Measurements from ENCODE around the gene ARHGEF18.
"Not testable (repeated sequence)": the region's sequence is repeated elsewhere in the genome, so short reads cannot be mapped to it uniquely, and the experiment has no call there.

Gene ARHGEF18

GRCh38 chr19:7348587-7349230 lies at the start of gene ARHGEF18:
ARHGEF18 (plus strand) TSS chr19:7348937; CDS start chr19:7362891, 13,954 bp downstream.
- no peak for TF ChIP-seq CTCF (IDR thresholded peaks at IDR 0.05; ENCODE audit: extremely low read depth, insufficient read depth, missing control alignments)
- DNase-seq (ENCODE audit: low spot score) = peak; percentile 56
- in situ Hi-C loops (cut with MboI; ENCODE audit: low pct_unique_long_range_greater_than_20kb, low sequenced_read_pairs, unreplicated experiment) = loop anchor here (10.0 kb wide), 1 partner anchor 244 kb away; no protein-coding TSS in a partner anchor

GRCh38 chr19:7301525-7301924 lies 47.2 kb upstream of the ARHGEF18 start:
- in situ Hi-C loops (cut with MboI; ENCODE audit: low pct_unique_long_range_greater_than_20kb, low sequenced_read_pairs, unreplicated experiment) = no loop called here

GRCh38 chr19:7303470-7303869 lies 45.3 kb upstream of the ARHGEF18 start:
- no peak for TF ChIP-seq CTCF (IDR thresholded peaks at IDR 0.05; ENCODE audit: extremely low read depth, insufficient read depth, missing control alignments)
- no peak for DNase-seq (ENCODE audit: low spot score)
- in situ Hi-C loops (cut with MboI; ENCODE audit: low pct_unique_long_range_greater_than_20kb, low sequenced_read_pairs, unreplicated experiment) = no loop called here

More at GRCh38 chr19:7301525-7301924, 47.2 kb upstream of the ARHGEF18 start:
- DNase-seq (ENCODE audit: low spot score) = no peak
- TF ChIP-seq CTCF (IDR thresholded peaks at IDR 0.05; ENCODE audit: extremely low read depth, insufficient read depth, missing control alignments) = no peak

- TF ChIP-seq CTCF (IDR thresholded peaks at IDR 0.05; ENCODE audit: extremely low read depth, insufficient read depth, missing control alignments) = no peak
- in situ Hi-C loops (cut with MboI; ENCODE audit: low pct_unique_long_range_greater_than_20kb, low sequenced_read_pairs, unreplicated experiment) = no loop called here
- DNase-seq (ENCODE audit: low spot score) = no peak
These were observed 44.5 kb upstream of the ARHGEF18 start for GRCh38 chr19:7304200-7304599.

GRCh38 chr19:7307590-7308218 lies 41.0 kb upstream of the ARHGEF18 start:
- in situ Hi-C loops (cut with MboI; ENCODE audit: low pct_unique_long_range_greater_than_20kb, low sequenced_read_pairs, unreplicated experiment) = no loop called here

GRCh38 chr19:7308327-7308726 lies 40.4 kb upstream of the ARHGEF18 start:
- DNase-seq (ENCODE audit: low spot score); in situ Hi-C loops (cut with MboI; ENCODE audit: low pct_unique_long_range_greater_than_20kb, low sequenced_read_pairs, unreplicated experiment): not testable (repeated sequence)

More at GRCh38 chr19:7307590-7308218, 41.0 kb upstream of the ARHGEF18 start:
- no peak for DNase-seq (ENCODE audit: low spot score)
- TF ChIP-seq CTCF (IDR thresholded peaks at IDR 0.05; ENCODE audit: extremely low read depth, insufficient read depth, missing control alignments) = no peak

GRCh38 chr19:7311911-7312310 lies 36.8 kb upstream of the ARHGEF18 start:
- no peak for DNase-seq (ENCODE audit: low spot score)
- no peak for TF ChIP-seq CTCF (IDR thresholded peaks at IDR 0.05; ENCODE audit: extremely low read depth, insufficient read depth, missing control alignments)
- in situ Hi-C loops (cut with MboI; ENCODE audit: low pct_unique_long_range_greater_than_20kb, low sequenced_read_pairs, unreplicated experiment) = no loop called here
